Trophoblast cell (in vitro differentiated cells and primary cell): Measurements from ENCODE around the gene CBLN2.

ENCODE experiments used
- DNase-seq, 2 donors: peaks; one replicate each; pipeline ENCODE4 v3.0.0-alpha.2; 2016
- H2AFZ ChIP-seq: 2 replicates; pipeline ENCODE4 v1.6.1; 2013; ENCODE audit warnings: low read length, moderate library complexity, mild to moderate bottlenecking; ENCODE audit not compliant: insufficient read depth, poor library complexity
- H2AK5ac ChIP-seq: 2 replicates; pipeline ENCODE4 v1.6.1; 2013; ENCODE audit warnings: mild to moderate bottlenecking, low read length
- H2BK120ac ChIP-seq: 2 replicates; pipeline ENCODE4 v1.6.1; 2013; ENCODE audit warnings: low read length, mild to moderate bottlenecking, moderate library complexity; ENCODE audit not compliant: insufficient read depth, poor library complexity
- H2BK12ac ChIP-seq: 2 replicates; pipeline ENCODE4 v1.6.1; 2013; ENCODE audit warnings: mild to moderate bottlenecking, low read length, moderate library complexity
- H2BK5ac ChIP-seq: 2 replicates; pipeline ENCODE4 v1.6.1; 2013; ENCODE audit warnings: low read length, low read depth, moderate library complexity, mild to moderate bottlenecking; ENCODE audit not compliant: poor library complexity
- H3K14ac ChIP-seq: 2 replicates; pipeline ENCODE4 v1.6.1; 2013; ENCODE audit warnings: mild to moderate bottlenecking, low read length
- H3K18ac ChIP-seq: 2 replicates; pipeline ENCODE4 v1.6.1; 2013; ENCODE audit warnings: mild to moderate bottlenecking, low read length
- H3K23ac ChIP-seq: 2 replicates; pipeline ENCODE4 v1.6.1; 2013; ENCODE audit warnings: low read length
- H3K27ac ChIP-seq: 2 replicates; pipeline ENCODE4 v1.5.1; 2013; ENCODE audit warnings: low read depth, mild to moderate bottlenecking, inconsistent platforms, low read length, moderate library complexity
- H3K27me3 ChIP-seq: 2 replicates; pipeline ENCODE4 v1.6.1; 2013; ENCODE audit warnings: inconsistent platforms, mild to moderate bottlenecking, low read length, moderate library complexity; ENCODE audit not compliant: insufficient read depth
- H3K36me3 ChIP-seq, 2 experiments: 1 replicate in 1 of 2; 2 replicates in 1 of 2; pipeline ENCODE4 v1.6.1; 2013; ENCODE audit warnings: low read length in 2 of 2, mild to moderate bottlenecking in 2 of 2, moderate library complexity in 1 of 2; ENCODE audit not compliant: insufficient read depth in 2 of 2, control insufficient read depth in 1 of 2
- H3K4ac ChIP-seq: 2 replicates; pipeline ENCODE4 v1.6.1; 2013; ENCODE audit warnings: low read depth, mild to moderate bottlenecking, low read length, moderate library complexity
- H3K4me1 ChIP-seq, 2 experiments: 1 replicate in 1 of 2; 2 replicates in 1 of 2; pipeline ENCODE4 v1.6.1; 2013; ENCODE audit warnings: low read length in 2 of 2, mild to moderate bottlenecking in 2 of 2, moderate library complexity in 1 of 2; ENCODE audit not compliant: insufficient read depth in 2 of 2, control insufficient read depth in 1 of 2
- H3K4me2 ChIP-seq: 2 replicates; pipeline ENCODE4 v1.6.1; 2013; ENCODE audit warnings: inconsistent platforms, mild to moderate bottlenecking, low read length, moderate library complexity
- H3K4me3 ChIP-seq: 2 replicates; pipeline ENCODE4 v1.5.1; 2013; ENCODE audit warnings: mild to moderate bottlenecking, low read depth, low read length, inconsistent platforms
- H3K79me1 ChIP-seq: one replicate; pipeline ENCODE4 v1.6.1; 2013; ENCODE audit warnings: low read length
- H3K79me2 ChIP-seq: 2 replicates; pipeline ENCODE4 v1.6.1; 2013; ENCODE audit warnings: low read length, mild to moderate bottlenecking; ENCODE audit not compliant: control insufficient read depth, insufficient read depth, poor library complexity
- H3K9ac ChIP-seq: 2 replicates; pipeline ENCODE4 v1.6.1; 2013; ENCODE audit warnings: mild to moderate bottlenecking, low read length
- H3K9me3 ChIP-seq: 2 replicates; pipeline ENCODE4 v1.6.1; 2013; ENCODE audit warnings: low read depth, mild to moderate bottlenecking, control low read depth, inconsistent platforms, low read length; ENCODE audit not compliant: insufficient read depth
- H4K12ac ChIP-seq: 2 replicates; pipeline ENCODE4 v1.6.1; 2013; ENCODE audit warnings: low read depth, mild to moderate bottlenecking, low read length, moderate library complexity
- H4K8ac ChIP-seq: 2 replicates; pipeline ENCODE4 v1.6.1; 2013; ENCODE audit warnings: low read depth, mild to moderate bottlenecking, low read length, moderate library complexity
- H4K91ac ChIP-seq: one replicate; pipeline ENCODE4 v1.6.1; 2013; ENCODE audit warnings: low read depth, mild to moderate bottlenecking, low read length, moderate library complexity
- WGBS: extraction: QIAGEN DNeasy Blood & Tissue Kit; methylation state at CpG from one replicate; pipeline ENCODE4 v1.1.7; 2013; ENCODE audit warnings: missing lambda C conversion rate; ENCODE audit not compliant: insufficient read length, insufficient coverage; ENCODE audit errors: extremely low coverage; 5-methylcytosine and 5-hydroxymethylcytosine counted together

The CBLN2 gene

GRCh38 chr18:72539901-72540300 is 4.2 kb downstream of the CBLN2 start:
- no peak overlapping the region for H3K4me2 ChIP-seq
- H3K14ac ChIP-seq = no peak overlapping the region
- H2BK120ac ChIP-seq = no peak overlapping the region
- no peak overlapping the region for H4K91ac ChIP-seq
- H3K18ac ChIP-seq = no peak overlapping the region
- H3K27me3 ChIP-seq = peaks cover 31% of the 10 kb centered on the region
- no peak overlapping the region for H2AFZ ChIP-seq
- no peak overlapping the region for H2BK5ac ChIP-seq
- no peak overlapping the region for H3K4me3 ChIP-seq
- H3K23ac ChIP-seq = no peak overlapping the region
- no peaks in the 10 kb centered on the region for H3K36me3 ChIP-seq
- no peak overlapping the region for H4K12ac ChIP-seq
- no peak for DNase-seq
- no peak overlapping the region for H4K8ac ChIP-seq
- H2BK12ac ChIP-seq = no peak overlapping the region
- peaks cover 2% of the 10 kb centered on the region for H3K9me3 ChIP-seq
- WGBS = no CpG with 5 or more reads among the region's 5 CpGs
- no peak overlapping the region for H3K27ac ChIP-seq
- no peak overlapping the region for H3K9ac ChIP-seq
- peaks cover 17 to 18% of the 10 kb centered on the region in 2 experiments for H3K4me1 ChIP-seq
- no peaks in the 10 kb centered on the region for H3K79me2 ChIP-seq
- H2AK5ac ChIP-seq = no peak overlapping the region
- no peak overlapping the region for H3K4ac ChIP-seq
- no peaks in the 10 kb centered on the region for H3K79me1 ChIP-seq

- Histone ChIP-seq H4K12ac (no peak overlapping the region), H3K9ac (no peak overlapping the region), H2BK12ac (no peak overlapping the region), H3K4me2 (no peak overlapping the region), H2BK120ac (no peak overlapping the region), H3K79me1 (no peaks in the 10 kb centered on the region), H2AK5ac (no peak overlapping the region), H3K4me1 (no peaks in the 10 kb centered on the region), H3K14ac (no peak overlapping the region), H3K4me3 (no peak overlapping the region), H3K23ac (no peak overlapping the region), H3K27ac (no peak overlapping the region), H4K8ac (no peak overlapping the region), H4K91ac (no peak overlapping the region), H3K18ac (no peak overlapping the region), H3K79me2 (no peaks in the 10 kb centered on the region), H3K27me3 (no peaks in the 10 kb centered on the region), H3K9me3 (no peaks in the 10 kb centered on the region), H2BK5ac (no peak overlapping the region), H3K4ac (no peak overlapping the region), H3K36me3 (no peaks in the 10 kb centered on the region), H2AFZ (no peak overlapping the region)
- no CpG with 5 or more reads among the region's 1 CpG for WGBS
- no peak for DNase-seq
Measured at GRCh38 chr18:72530622-72531021, 13.5 kb downstream of the CBLN2 start.

DNA sequence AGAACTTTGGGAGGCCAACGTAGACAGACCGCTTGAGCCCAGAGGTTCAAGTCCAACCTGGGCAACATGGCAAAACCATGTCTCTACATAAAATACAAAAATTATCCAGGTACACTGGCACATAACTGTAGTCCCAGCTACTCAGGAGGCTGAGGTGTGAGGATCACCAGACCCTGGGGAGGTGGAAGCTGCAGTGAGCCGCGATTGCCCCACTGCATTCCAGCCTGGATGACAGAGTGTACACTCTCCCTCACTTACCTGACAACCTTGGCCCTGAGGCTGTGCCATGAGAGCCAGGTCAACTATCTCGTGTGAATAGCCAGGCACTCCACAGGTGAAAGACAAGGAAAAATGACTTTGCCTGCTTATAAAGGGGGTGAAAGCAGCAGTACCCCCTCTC is 39.3 kb downstream of the CBLN2 start:
- H3K4ac ChIP-seq = no peak overlapping the region
- H3K79me2 ChIP-seq = no peaks in the 10 kb centered on the region
- no peak overlapping the region for H2BK12ac ChIP-seq
- no CpG with 5 or more reads among the region's 5 CpGs for WGBS
- H4K91ac ChIP-seq = no peak overlapping the region
- peak in 1 of 2 donors; percentile 3 for DNase-seq
- no peak overlapping the region for H3K9ac ChIP-seq
- no peaks in the 10 kb centered on the region for H3K27me3 ChIP-seq
- H3K4me1 ChIP-seq = peaks cover 2 to 5% of the 10 kb centered on the region in 2 experiments
- no peak overlapping the region for H2BK120ac ChIP-seq
- no peak overlapping the region for H3K27ac ChIP-seq
- H2AFZ ChIP-seq = no peak overlapping the region
- H2BK5ac ChIP-seq = no peak overlapping the region
- no peak overlapping the region for H2AK5ac ChIP-seq
- H4K8ac ChIP-seq = no peak overlapping the region
- H3K4me3 ChIP-seq = no peak overlapping the region
- H3K14ac ChIP-seq = no peak overlapping the region
- no peaks in the 10 kb centered on the region for H3K36me3 ChIP-seq
- no peak overlapping the region for H3K18ac ChIP-seq
- H3K4me2 ChIP-seq = no peak overlapping the region
- no peaks in the 10 kb centered on the region for H3K9me3 ChIP-seq
- H4K12ac ChIP-seq = no peak overlapping the region
- H3K23ac ChIP-seq = no peak overlapping the region
- no peaks in the 10 kb centered on the region for H3K79me1 ChIP-seq

DNA sequence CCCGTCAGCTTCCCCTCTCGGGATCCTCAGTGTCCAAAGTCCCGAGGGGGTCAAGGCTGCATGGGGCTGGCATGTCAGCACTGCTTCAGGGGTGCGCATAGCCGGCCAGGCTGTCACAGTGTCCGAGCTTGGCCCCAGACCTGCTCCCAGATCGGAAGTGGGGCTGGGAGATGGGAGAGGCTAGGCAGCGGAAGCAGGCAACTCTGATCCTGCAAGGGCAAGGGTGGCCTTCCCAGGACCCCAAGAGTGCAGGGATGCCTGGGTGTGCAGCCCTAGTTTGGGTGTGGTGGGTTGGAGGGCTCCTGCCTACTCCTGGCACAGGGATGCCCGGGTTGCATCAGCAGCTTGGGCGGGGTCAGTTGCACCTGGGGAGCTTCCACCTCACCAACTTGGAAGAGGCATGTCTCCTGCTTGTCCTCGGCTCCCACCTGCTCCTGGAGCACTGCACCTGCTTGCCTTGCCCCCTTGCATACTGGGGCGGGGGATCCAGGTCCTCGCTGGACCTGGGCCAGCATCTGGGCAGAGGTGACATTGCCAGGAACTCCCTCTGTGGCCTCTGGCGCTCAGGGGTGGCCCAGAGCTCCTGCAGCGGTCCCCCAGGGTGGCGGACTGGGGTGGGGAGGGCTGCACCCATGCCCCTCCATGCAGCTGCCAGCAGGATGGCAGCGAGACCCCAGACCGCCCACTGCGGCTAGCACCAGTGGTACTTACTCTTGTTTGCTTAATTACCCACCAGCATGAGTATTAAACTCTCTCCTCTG is 41.3 kb downstream of the CBLN2 start:
- Histone ChIP-seq H2BK5ac (no peak overlapping the region), H3K14ac (no peak overlapping the region), H3K4me3 (no peak overlapping the region), H4K8ac (no peak overlapping the region), H3K27ac (no peak overlapping the region), H3K4me1 (peaks cover 2 to 5% of the 10 kb centered on the region in 2 experiments), H2AFZ (no peak overlapping the region), H2BK12ac (no peak overlapping the region), H2BK120ac (no peak overlapping the region), H4K91ac (no peak overlapping the region), H3K27me3 (no peaks in the 10 kb centered on the region), H3K4ac (no peak overlapping the region), H3K9me3 (no peaks in the 10 kb centered on the region), H4K12ac (no peak overlapping the region), H3K79me2 (no peaks in the 10 kb centered on the region), H3K23ac (no peak overlapping the region), H3K18ac (no peak overlapping the region), H3K79me1 (no peaks in the 10 kb centered on the region), H3K4me2 (no peak overlapping the region), H3K36me3 (no peaks in the 10 kb centered on the region), H3K9ac (no peak overlapping the region), H2AK5ac (no peak overlapping the region)
- no CpG with 5 or more reads among the region's 19 CpGs for WGBS
- DNase-seq = no peak
